Natural killer cell (primary cell): Measurements from ENCODE around the gene UBTD1. TPM values are rescaled to one million over a fixed set of nuclear protein-coding genes. Genes with fewer than 3 reads are reported as not detected.

Experiments
- ATAC-seq, 3 donors: fragments of 150-1000 bp in 2 of 3; fragments of 200-7000 bp in 1 of 3; cut with Tn5 transposase; 1 replicate in 1 of 3; 2 replicates in 2 of 3; pipeline ENCODE4 v1.10.0; 2021; ENCODE audit warnings: mild to moderate bottlenecking in 2 of 3, moderate library complexity in 2 of 3
- DNase-seq, 2 donors: peaks; one replicate each; pipeline versions ENCODE4 v3.0.0 to v3.0.0-alpha.2; 2013 to 2021; ENCODE audit warnings: mixed read lengths in 1 of 2
- H3K27ac ChIP-seq: one replicate; pipeline ENCODE4 v1.5.1; 2013; ENCODE audit warnings: mild to moderate bottlenecking, low read length
- H3K27me3 ChIP-seq: one replicate; pipeline ENCODE4 v1.6.1; 2013; ENCODE audit warnings: low read length; ENCODE audit not compliant: control insufficient read depth, insufficient read depth
- H3K36me3 ChIP-seq: one replicate; pipeline ENCODE4 v1.6.1; 2013; ENCODE audit warnings: low read length; ENCODE audit not compliant: control insufficient read depth, insufficient read depth
- H3K4me1 ChIP-seq: one replicate; pipeline ENCODE4 v1.6.1; 2013; ENCODE audit warnings: low read length; ENCODE audit not compliant: control insufficient read depth, insufficient read depth
- H3K4me3 ChIP-seq: one replicate; pipeline ENCODE4 v1.5.1; 2013; ENCODE audit warnings: low read length
- H3K9me3 ChIP-seq: one replicate; pipeline ENCODE4 v1.6.1; 2013; ENCODE audit warnings: low read length; ENCODE audit not compliant: control insufficient read depth, insufficient read depth
- H3K27ac Mint-ChIP-seq, 2 donors: one replicate each; pipeline ENCODE4 v1.8.0; 2022; ENCODE audit warnings: mild to moderate bottlenecking in 2 of 2, mixed read lengths in 2 of 2, moderate library complexity in 1 of 2
- H3K27me3 Mint-ChIP-seq, 2 donors: one replicate each; pipeline ENCODE4 v1.8.0; 2022; ENCODE audit warnings: low read depth in 2 of 2, mixed read lengths in 2 of 2
- H3K36me3 Mint-ChIP-seq: one replicate; pipeline ENCODE4 v1.8.0; 2022; ENCODE audit warnings: mixed read lengths
- H3K4me1 Mint-ChIP-seq, 2 donors: one replicate each; pipeline ENCODE4 v1.8.0; 2022; ENCODE audit warnings: mixed read lengths in 2 of 2
- H3K4me3 Mint-ChIP-seq: one replicate; pipeline ENCODE4 v1.8.0; 2022; ENCODE audit warnings: mild to moderate bottlenecking, moderate library complexity, mixed read lengths
- H3K9me3 Mint-ChIP-seq, 2 donors: one replicate each; pipeline ENCODE4 v1.8.0; 2022; ENCODE audit warnings: mixed read lengths in 2 of 2
- WGBS: methylation state at CpG from one replicate; pipeline ENCODE4 v1.1.7; 2013; ENCODE audit warnings: missing lambda C conversion rate; ENCODE audit not compliant: insufficient coverage; 5-methylcytosine and 5-hydroxymethylcytosine counted together
- intact Hi-C: fragments of 100-400 bp; cut with micrococcal nuclease; formaldehyde crosslinking; loops from one replicate; pipeline ENCODE4 v1.14.2; 2022
- total RNA-seq, 4 donors: library from RNA; stranded (reverse); fragments of 120-200 nt in 1 of 4; gene quantifications; one replicate each; pipeline versions ENCODE4 v1.2.3 to v1.2.4, GENCODE V29; 2013 to 2022
- TF ChIP-seq, protein P1 (sequence below): fragments of 200-600 bp; IDR thresholded peaks from one replicate; pipeline ENCODE4 v1.8.0; 2022; ENCODE audit warnings: antibody characterized with exemption

Gene UBTD1
- total RNA-seq, 3 donors from 2014 or later (not counting 1 experiment from before 2014, with no cell fraction given) = 0.70 to 1.1 (median 0.75) TPM

DNA sequence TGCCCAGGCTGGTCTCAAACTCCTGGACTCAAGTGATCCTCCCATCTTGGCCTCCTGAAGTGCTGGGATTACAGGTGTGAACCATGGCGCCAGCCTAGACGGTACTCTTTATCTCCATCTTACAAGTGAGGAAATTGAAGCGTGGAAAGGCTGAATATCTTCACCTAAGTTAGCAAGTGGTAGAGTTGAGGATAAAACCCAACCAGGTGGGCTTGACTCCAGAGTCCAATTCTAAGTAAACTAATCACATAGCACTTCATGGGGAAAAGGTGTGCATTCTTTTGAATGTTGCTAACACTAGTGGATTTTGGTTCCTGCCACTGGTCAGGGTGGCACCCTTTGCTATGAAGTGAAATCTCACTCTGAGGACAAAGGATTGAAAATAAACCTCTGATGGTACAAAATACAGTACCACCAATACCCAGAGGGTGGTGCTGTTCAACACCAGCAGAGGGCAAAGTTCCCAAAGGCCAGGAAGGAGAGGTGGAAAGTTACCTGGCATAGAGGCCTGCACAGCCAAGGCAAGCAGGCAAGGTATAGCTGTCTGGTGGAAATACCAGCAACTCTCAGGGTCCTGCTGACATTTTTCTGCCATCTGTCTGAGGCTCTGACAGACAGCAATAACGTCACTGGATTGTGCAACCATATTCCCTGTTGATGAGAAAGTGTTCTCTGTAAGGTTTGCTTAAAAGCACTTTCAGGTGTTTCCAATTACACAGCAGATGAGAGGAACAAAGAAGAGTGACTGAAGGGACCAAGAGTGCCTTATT lies 35.2 kb upstream of the UBTD1 start:
- H3K27ac Mint-ChIP-seq = peak overlapping the region in 1 of 2 donors; percentile 42

DNA sequence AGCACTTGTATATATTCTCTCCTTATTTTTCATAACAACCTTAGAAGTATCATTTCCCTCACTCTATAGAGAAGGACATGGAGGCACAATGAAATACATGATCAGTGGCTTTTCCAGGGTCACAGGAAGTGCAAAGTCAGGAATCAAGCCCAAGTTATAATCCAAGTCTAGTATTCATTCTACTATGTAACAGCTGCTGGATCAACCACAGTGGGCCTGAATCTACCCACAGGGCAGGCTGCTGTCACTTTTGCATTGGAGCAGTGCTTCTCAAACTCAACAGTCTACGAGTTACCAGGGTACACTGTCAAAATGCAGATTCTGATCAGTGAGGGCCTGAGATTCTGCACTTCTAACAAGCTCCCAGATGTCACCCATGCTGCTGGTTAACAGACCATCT lies 34.5 kb upstream of the UBTD1 start:
- H3K4me1 ChIP-seq = no peaks in the 10 kb centered on the region
- no peaks in the 10 kb centered on the region for H3K9me3 ChIP-seq
- ATAC-seq = no peak
- no peak overlapping the region for H3K4me3 ChIP-seq
- Mint-ChIP-seq H3K36me3 (peaks cover 12% of the 10 kb centered on the region), H3K4me3 (no peak overlapping the region), H3K27me3 (no peaks in the 10 kb centered on the region), H3K9me3 (no peaks in the 10 kb centered on the region), H3K27ac (peak overlapping the region in 1 of 2 donors; percentile 42), H3K4me1 (no peaks in the 10 kb centered on the region)
- TF ChIP-seq, protein P1, sequence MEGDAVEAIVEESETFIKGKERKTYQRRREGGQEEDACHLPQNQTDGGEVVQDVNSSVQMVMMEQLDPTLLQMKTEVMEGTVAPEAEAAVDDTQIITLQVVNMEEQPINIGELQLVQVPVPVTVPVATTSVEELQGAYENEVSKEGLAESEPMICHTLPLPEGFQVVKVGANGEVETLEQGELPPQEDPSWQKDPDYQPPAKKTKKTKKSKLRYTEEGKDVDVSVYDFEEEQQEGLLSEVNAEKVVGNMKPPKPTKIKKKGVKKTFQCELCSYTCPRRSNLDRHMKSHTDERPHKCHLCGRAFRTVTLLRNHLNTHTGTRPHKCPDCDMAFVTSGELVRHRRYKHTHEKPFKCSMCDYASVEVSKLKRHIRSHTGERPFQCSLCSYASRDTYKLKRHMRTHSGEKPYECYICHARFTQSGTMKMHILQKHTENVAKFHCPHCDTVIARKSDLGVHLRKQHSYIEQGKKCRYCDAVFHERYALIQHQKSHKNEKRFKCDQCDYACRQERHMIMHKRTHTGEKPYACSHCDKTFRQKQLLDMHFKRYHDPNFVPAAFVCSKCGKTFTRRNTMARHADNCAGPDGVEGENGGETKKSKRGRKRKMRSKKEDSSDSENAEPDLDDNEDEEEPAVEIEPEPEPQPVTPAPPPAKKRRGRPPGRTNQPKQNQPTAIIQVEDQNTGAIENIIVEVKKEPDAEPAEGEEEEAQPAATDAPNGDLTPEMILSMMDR = no peak
- intact Hi-C loops = no loop called here
- no peak for DNase-seq
- no peaks in the 10 kb centered on the region for H3K27me3 ChIP-seq
- 82% methylated on average over 1 of the region's 1 CpG for WGBS
- H3K27ac ChIP-seq = no peak overlapping the region
- H3K36me3 ChIP-seq = peaks cover 82% of the 10 kb centered on the region

More for the DNA sequence above, 35.2 kb upstream of the UBTD1 start:
- Histone ChIP-seq H3K9me3 (no peaks in the 10 kb centered on the region), H3K4me3 (no peak overlapping the region), H3K27me3 (no peaks in the 10 kb centered on the region), H3K4me1 (no peaks in the 10 kb centered on the region), H3K27ac (no peak overlapping the region), H3K36me3 (peaks cover 83% of the 10 kb centered on the region)
- TF ChIP-seq, protein P1 = peak; percentile 82
- Mint-ChIP-seq H3K4me3 (no peak overlapping the region), H3K36me3 (peaks cover 16% of the 10 kb centered on the region), H3K27me3 (no peaks in the 10 kb centered on the region), H3K4me1 (no peaks in the 10 kb centered on the region), H3K9me3 (no peaks in the 10 kb centered on the region)
- ATAC-seq (peak; percentile 68 to 76 (median 69)), DNase-seq (peak in 1 of 2 donors; percentile 74)
- whole genome bisulfite sequencing = 84% methylated on average over 1 of the region's 4 CpGs
- intact Hi-C loops = loop anchor here (1.0 kb wide), 1 partner anchor 90 kb away; no protein-coding TSS in a partner anchor

DNA sequence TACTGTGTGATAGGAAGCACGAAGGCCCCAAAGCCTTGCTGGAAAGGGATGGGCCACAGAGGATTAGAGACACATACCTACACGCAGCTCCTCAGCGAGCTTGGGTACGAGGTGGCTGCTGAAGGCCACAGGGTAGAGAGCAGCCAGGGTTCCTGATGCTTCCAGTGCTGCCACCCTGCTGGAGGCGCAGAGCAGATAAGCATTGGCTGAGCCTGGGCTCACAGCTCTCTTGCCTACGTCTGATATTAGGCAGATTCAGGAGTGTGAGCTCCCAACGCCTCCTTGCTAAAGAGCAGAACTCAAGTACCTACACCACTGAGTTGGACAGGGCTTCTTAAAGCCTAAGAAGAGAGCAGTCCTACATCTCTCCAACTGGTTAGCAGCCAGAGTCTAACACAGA lies 32.7 kb upstream of the UBTD1 start:
- TF ChIP-seq, protein P1 = no peak
- DNase-seq = no peak
- Mint-ChIP-seq H3K4me3 (no peak overlapping the region), H3K27ac (no peak overlapping the region), H3K9me3 (no peaks in the 10 kb centered on the region), H3K4me1 (no peaks in the 10 kb centered on the region), H3K36me3 (no peaks in the 10 kb centered on the region), H3K27me3 (no peaks in the 10 kb centered on the region)
- H3K27ac ChIP-seq = no peak overlapping the region
- H3K27me3 ChIP-seq = no peaks in the 10 kb centered on the region
- H3K4me1 ChIP-seq = no peaks in the 10 kb centered on the region
- H3K4me3 ChIP-seq = no peak overlapping the region
- ATAC-seq = no peak
- peaks cover 80% of the 10 kb centered on the region for H3K36me3 ChIP-seq
- 96% methylated on average over 7 of the region's 7 CpGs for WGBS
- H3K9me3 ChIP-seq = no peaks in the 10 kb centered on the region
- intact Hi-C loops = no loop called here
